ENCODE measurements around the gene LYST.

LYST gene

GRCh38 chr1:235736263-235736662 lies 130.4 kb downstream of the LYST start:
- Histone ChIP-seq H3K9ac (ENCODE audit: low read depth, low read length) (no peak overlapping the region), H3K27me3 (ENCODE audit: insufficient read depth, low read length) (no peaks in the 10 kb centered on the region), H3K9me3 (ENCODE audit: insufficient read depth, low read depth, low read length) (no peaks in the 10 kb centered on the region), H3K36me3 (ENCODE audit: insufficient read depth, low read length) (no peaks in the 10 kb centered on the region), H3K4me3 (ENCODE audit: low read length) (no peak overlapping the region), H3K4me1 (ENCODE audit: insufficient read depth, low read length) (no peaks in the 10 kb centered on the region), H3K27ac (ENCODE audit: low read depth, low read length) (no peak overlapping the region)

GRCh38 chr1:235735621-235736020 lies 131.1 kb downstream of the LYST start:
- no peak overlapping the region for H3K4me3 ChIP-seq (ENCODE audit: low read length)
- H3K27me3 ChIP-seq (ENCODE audit: insufficient read depth, low read length) = no peaks in the 10 kb centered on the region
- no peaks in the 10 kb centered on the region for H3K36me3 ChIP-seq (ENCODE audit: insufficient read depth, low read length)
- WGBS = 100% methylated on average over 2 of the region's 2 CpGs
- no peaks in the 10 kb centered on the region for H3K9me3 ChIP-seq (ENCODE audit: insufficient read depth, low read depth, low read length)
- H3K9ac ChIP-seq (ENCODE audit: low read depth, low read length) = no peak overlapping the region
- H3K27ac ChIP-seq (ENCODE audit: low read depth, low read length) = no peak overlapping the region
- H3K4me1 ChIP-seq (ENCODE audit: insufficient read depth, low read length) = no peaks in the 10 kb centered on the region

DNA sequence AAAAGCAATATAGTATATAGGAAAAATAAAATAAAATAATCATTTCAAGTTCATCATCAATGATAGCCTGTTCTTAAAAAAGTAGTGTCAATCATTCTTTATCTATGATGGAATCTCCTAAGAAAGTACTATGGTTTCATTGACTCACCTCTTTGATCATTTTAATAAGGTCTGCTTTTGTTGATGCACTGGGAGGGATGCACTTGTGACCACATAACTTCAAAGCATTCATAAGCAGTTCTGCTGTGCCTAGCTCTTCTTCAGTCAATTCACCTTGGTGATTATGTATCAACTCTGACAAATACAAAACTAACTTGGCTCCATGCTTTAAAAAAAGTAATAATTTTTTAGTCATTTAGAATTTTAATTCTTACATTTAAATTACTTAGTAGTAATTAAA lies 132.4 kb downstream of the LYST start:
- H3K4me1 ChIP-seq (ENCODE audit: insufficient read depth, low read length) = no peaks in the 10 kb centered on the region
- H3K27ac ChIP-seq (ENCODE audit: low read depth, low read length) = no peak overlapping the region
- H3K9ac ChIP-seq (ENCODE audit: low read depth, low read length) = no peak overlapping the region
- no peaks in the 10 kb centered on the region for H3K27me3 ChIP-seq (ENCODE audit: insufficient read depth, low read length)
- no peaks in the 10 kb centered on the region for H3K9me3 ChIP-seq (ENCODE audit: insufficient read depth, low read depth, low read length)
- no peak overlapping the region for H3K4me3 ChIP-seq (ENCODE audit: low read length)
- H3K36me3 ChIP-seq (ENCODE audit: insufficient read depth, low read length) = no peaks in the 10 kb centered on the region

- Histone ChIP-seq H3K27me3 (ENCODE audit: insufficient read depth, low read length) (no peaks in the 10 kb centered on the region), H3K4me3 (ENCODE audit: low read length) (no peak overlapping the region), H3K27ac (ENCODE audit: low read depth, low read length) (no peak overlapping the region), H3K9me3 (ENCODE audit: insufficient read depth, low read depth, low read length) (no peaks in the 10 kb centered on the region), H3K36me3 (ENCODE audit: insufficient read depth, low read length) (no peaks in the 10 kb centered on the region), H3K9ac (ENCODE audit: low read depth, low read length) (no peak overlapping the region), H3K4me1 (ENCODE audit: insufficient read depth, low read length) (no peaks in the 10 kb centered on the region)
- WGBS = no CpG with 5 or more reads among the region's 1 CpG
Observed at GRCh38 chr1:235730007-235730406, 136.7 kb downstream of the LYST start.

GRCh38 chr1:235726557-235726956 lies 140.1 kb downstream of the LYST start:
- no peaks in the 10 kb centered on the region for H3K4me1 ChIP-seq (ENCODE audit: insufficient read depth, low read length)
- H3K27ac ChIP-seq (ENCODE audit: low read depth, low read length) = no peak overlapping the region
- no peaks in the 10 kb centered on the region for H3K9me3 ChIP-seq (ENCODE audit: insufficient read depth, low read depth, low read length)
- no peaks in the 10 kb centered on the region for H3K27me3 ChIP-seq (ENCODE audit: insufficient read depth, low read length)
- no peaks in the 10 kb centered on the region for H3K36me3 ChIP-seq (ENCODE audit: insufficient read depth, low read length)
- no peak overlapping the region for H3K9ac ChIP-seq (ENCODE audit: low read depth, low read length)
- WGBS = no CpG with 5 or more reads among the region's 1 CpG
- no peak overlapping the region for H3K4me3 ChIP-seq (ENCODE audit: low read length)

DNA sequence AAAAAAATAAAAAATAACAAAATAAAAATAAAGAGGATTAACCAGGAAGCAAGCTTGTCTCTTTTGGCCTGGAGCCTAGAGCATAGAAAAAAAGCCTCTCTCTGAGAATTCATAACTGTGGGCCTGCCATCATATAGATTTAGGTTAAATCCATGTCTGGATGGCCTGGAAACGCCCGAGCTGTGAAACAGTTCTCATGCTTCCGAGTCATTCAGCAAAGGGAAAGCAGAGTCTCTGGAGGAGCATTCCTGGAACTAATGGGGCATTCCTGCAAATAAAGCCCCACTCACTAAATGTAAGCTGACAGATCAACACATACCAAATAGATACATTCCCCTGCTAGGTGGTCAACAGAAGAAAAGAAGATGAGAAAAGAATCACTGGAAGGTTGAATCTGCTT lies 141.3 kb downstream of the LYST start:
- 93% methylated on average over 3 of the region's 3 CpGs for WGBS
- Histone ChIP-seq H3K4me3 (ENCODE audit: low read length) (no peak overlapping the region), H3K27ac (ENCODE audit: low read depth, low read length) (no peak overlapping the region), H3K27me3 (ENCODE audit: insufficient read depth, low read length) (no peaks in the 10 kb centered on the region), H3K9ac (ENCODE audit: low read depth, low read length) (no peak overlapping the region), H3K36me3 (ENCODE audit: insufficient read depth, low read length) (no peaks in the 10 kb centered on the region), H3K4me1 (ENCODE audit: insufficient read depth, low read length) (no peaks in the 10 kb centered on the region), H3K9me3 (ENCODE audit: insufficient read depth, low read depth, low read length) (no peaks in the 10 kb centered on the region)

DNA sequence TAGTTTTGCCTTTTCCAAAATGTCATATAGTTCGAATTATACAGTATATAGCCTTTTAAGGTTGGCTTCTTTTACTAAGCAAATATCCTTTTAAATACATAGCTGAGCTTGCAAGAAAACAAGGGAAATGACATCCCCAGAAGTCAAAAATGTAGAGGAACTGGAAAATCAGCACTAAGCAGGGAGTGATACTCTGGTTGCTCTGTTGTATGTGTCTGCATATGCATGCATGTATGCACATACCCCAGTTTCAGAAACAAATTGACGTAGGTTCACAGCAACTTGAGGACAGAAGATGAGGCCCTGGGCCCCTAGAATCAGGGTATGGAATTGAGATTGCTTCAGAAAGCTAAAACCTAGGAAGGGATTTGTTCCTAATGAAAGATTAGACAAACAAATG lies 142.0 kb downstream of the LYST start:
- Histone ChIP-seq H3K4me3 (ENCODE audit: low read length) (no peak overlapping the region), H3K36me3 (ENCODE audit: insufficient read depth, low read length) (no peaks in the 10 kb centered on the region), H3K27me3 (ENCODE audit: insufficient read depth, low read length) (no peaks in the 10 kb centered on the region), H3K27ac (ENCODE audit: low read depth, low read length) (no peak overlapping the region), H3K9me3 (ENCODE audit: insufficient read depth, low read depth, low read length) (no peaks in the 10 kb centered on the region), H3K9ac (ENCODE audit: low read depth, low read length) (no peak overlapping the region), H3K4me1 (ENCODE audit: insufficient read depth, low read length) (no peaks in the 10 kb centered on the region)
- WGBS = 91% methylated on average over 2 of the region's 2 CpGs

DNA sequence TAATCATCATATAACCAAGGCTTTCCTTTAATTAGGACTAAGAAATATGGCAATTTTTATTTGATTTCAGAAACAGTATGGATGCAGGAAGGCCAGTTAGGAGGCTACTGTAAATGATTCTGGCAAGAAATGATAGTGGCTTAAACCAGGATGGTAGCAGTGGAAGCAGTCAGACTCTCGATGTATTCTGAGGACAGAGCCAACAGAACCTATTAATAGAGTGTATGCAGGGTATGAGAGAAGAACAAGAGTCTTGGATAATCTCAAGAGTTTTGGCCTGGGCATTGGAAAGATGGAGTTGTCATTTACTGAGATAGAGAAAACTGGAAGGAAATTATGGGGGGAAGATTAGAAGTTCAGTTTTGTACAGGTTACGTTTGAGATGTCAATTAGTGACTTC lies 143.8 kb downstream of the LYST start:
- 93% methylated on average over 2 of the region's 2 CpGs for WGBS
- no peak overlapping the region for H3K27ac ChIP-seq (ENCODE audit: low read depth, low read length)
- no peak overlapping the region for H3K4me3 ChIP-seq (ENCODE audit: low read length)
- H3K27me3 ChIP-seq (ENCODE audit: insufficient read depth, low read length) = no peaks in the 10 kb centered on the region
- no peak overlapping the region for H3K9ac ChIP-seq (ENCODE audit: low read depth, low read length)
- H3K9me3 ChIP-seq (ENCODE audit: insufficient read depth, low read depth, low read length) = no peaks in the 10 kb centered on the region
- no peaks in the 10 kb centered on the region for H3K36me3 ChIP-seq (ENCODE audit: insufficient read depth, low read length)
- H3K4me1 ChIP-seq (ENCODE audit: insufficient read depth, low read length) = no peaks in the 10 kb centered on the region

DNA sequence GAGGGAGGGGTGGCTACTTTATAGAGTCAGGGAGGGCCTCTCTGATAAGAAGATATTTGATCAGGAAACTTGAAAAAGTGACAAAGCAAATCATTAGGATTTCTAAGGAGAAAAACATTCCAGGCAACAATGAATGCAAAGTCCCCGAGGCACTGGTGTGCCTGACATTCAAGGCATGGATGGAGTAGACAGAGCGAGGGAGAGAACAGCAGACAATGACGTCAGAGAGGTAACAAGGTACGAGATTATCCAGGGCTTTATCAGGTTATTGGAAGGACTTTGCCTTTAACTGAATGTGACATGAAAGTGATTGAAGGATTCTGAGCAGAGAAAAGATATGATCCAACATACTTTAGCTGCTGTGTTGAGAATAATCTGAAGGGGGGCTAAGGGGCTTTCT lies 144.7 kb downstream of the LYST start:
- WGBS = 91% methylated on average over 4 of the region's 4 CpGs
- Histone ChIP-seq H3K4me1 (ENCODE audit: insufficient read depth, low read length) (no peaks in the 10 kb centered on the region), H3K27me3 (ENCODE audit: insufficient read depth, low read length) (no peaks in the 10 kb centered on the region)

GRCh38 chr1:235720544-235720943 lies 146.2 kb downstream of the LYST start:
- H3K9ac ChIP-seq (ENCODE audit: low read depth, low read length) = no peak overlapping the region
- no peak overlapping the region for H3K27ac ChIP-seq (ENCODE audit: low read depth, low read length)
- no peak overlapping the region for H3K4me3 ChIP-seq (ENCODE audit: low read length)
- H3K9me3 ChIP-seq (ENCODE audit: insufficient read depth, low read depth, low read length) = no peaks in the 10 kb centered on the region
- no peaks in the 10 kb centered on the region for H3K4me1 ChIP-seq (ENCODE audit: insufficient read depth, low read length)
- H3K27me3 ChIP-seq (ENCODE audit: insufficient read depth, low read length) = no peaks in the 10 kb centered on the region
- WGBS = 89% methylated on average over 4 of the region's 4 CpGs
- H3K36me3 ChIP-seq (ENCODE audit: insufficient read depth, low read length) = no peaks in the 10 kb centered on the region

More for the DNA sequence above, 144.7 kb downstream of the LYST start:
- H3K36me3 ChIP-seq (ENCODE audit: insufficient read depth, low read length) = no peaks in the 10 kb centered on the region
- no peaks in the 10 kb centered on the region for H3K9me3 ChIP-seq (ENCODE audit: insufficient read depth, low read depth, low read length)
- H3K27ac ChIP-seq (ENCODE audit: low read depth, low read length) = no peak overlapping the region
- no peak overlapping the region for H3K9ac ChIP-seq (ENCODE audit: low read depth, low read length)
- H3K4me3 ChIP-seq (ENCODE audit: low read length) = no peak overlapping the region

DNA sequence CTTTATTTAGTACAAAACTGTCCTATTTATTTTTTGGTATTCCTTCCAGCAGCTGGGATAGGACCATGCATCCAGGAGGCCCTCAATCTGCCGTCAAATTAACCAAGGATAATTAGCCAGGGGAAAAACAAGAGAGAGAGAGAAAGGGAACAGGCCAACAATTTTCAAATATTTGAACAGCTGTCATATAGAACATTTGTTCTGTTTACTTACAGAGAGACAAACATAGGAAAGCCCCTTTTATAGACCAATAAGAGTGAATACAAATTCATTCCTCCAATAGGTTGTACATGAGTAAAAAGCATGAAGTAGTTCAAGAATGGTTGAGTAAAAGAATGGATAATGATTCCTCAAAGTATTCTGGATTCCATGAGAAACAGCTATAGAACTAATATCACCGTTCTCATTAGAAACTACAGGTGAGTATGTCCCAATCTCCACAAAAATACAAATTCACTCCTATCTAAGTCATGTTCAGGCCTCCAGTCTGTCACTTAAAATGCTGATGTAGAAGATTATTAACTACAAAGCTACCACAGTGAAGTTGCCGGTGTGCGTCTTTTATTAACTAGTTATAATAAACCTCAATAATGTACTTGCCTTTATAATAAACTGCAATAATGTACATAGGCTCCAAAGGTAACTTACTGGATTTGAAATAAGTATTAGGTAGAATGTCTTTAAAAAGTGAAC lies 152.4 kb downstream of the LYST start:
- no peak overlapping the region for H3K9ac ChIP-seq (ENCODE audit: low read depth, low read length)
- H3K27me3 ChIP-seq (ENCODE audit: insufficient read depth, low read length) = no peaks in the 10 kb centered on the region
- H3K4me3 ChIP-seq (ENCODE audit: low read length) = no peak overlapping the region
- no peaks in the 10 kb centered on the region for H3K9me3 ChIP-seq (ENCODE audit: insufficient read depth, low read depth, low read length)
- no peaks in the 10 kb centered on the region for H3K36me3 ChIP-seq (ENCODE audit: insufficient read depth, low read length)
- no peak overlapping the region for H3K27ac ChIP-seq (ENCODE audit: low read depth, low read length)
- no peaks in the 10 kb centered on the region for H3K4me1 ChIP-seq (ENCODE audit: insufficient read depth, low read length)
- WGBS = 94% methylated on average over 2 of the region's 4 CpGs

DNA sequence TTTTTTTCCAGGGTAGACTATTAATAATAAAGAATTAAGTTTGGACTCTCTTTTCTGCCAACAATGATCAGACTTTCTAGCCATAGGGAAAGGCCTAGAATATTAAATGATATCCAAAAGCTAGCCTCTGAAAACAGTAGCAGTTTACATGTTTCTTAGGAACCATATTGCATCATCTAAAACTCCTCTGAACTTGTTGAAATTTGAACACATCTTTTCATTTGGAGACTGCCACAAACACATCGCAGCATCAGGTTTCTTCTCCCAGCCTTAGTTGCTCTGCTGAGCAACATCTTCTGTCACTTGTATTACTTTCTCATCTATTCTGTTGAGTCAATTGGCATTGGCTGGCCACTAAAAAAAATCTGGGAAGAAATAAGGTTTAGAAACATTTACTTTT lies 153.9 kb downstream of the LYST start:
- 96% methylated on average over 1 of the region's 1 CpG for WGBS
- Histone ChIP-seq H3K27ac (ENCODE audit: low read depth, low read length) (no peak overlapping the region), H3K36me3 (ENCODE audit: insufficient read depth, low read length) (no peaks in the 10 kb centered on the region), H3K27me3 (ENCODE audit: insufficient read depth, low read length) (no peaks in the 10 kb centered on the region), H3K9me3 (ENCODE audit: insufficient read depth, low read depth, low read length) (no peaks in the 10 kb centered on the region), H3K4me1 (ENCODE audit: insufficient read depth, low read length) (peaks cover 9% of the 10 kb centered on the region; the same call in 1 of the 2 replicates), H3K9ac (ENCODE audit: low read depth, low read length) (no peak overlapping the region), H3K4me3 (ENCODE audit: low read length) (no peak overlapping the region)
